Fibroblast of villous mesenchyme (primary cell): ENCODE results near the gene RFLNA. TPM values are rescaled to one million over a fixed set of nuclear protein-coding genes. Genes with fewer than 3 reads are reported as not detected.
A peak's percentile ranks its signal among the peaks of the same experiment; 100 is the strongest.

ENCODE experiments used
- DNase-seq: peaks from one replicate; pipeline ENCODE4 v3.0.0-alpha.2; 2010; ENCODE audit warnings: low read depth
- H3K4me3 ChIP-seq: 2 replicates; pipeline ENCODE4 v1.5.1; 2011; ENCODE audit warnings: low read depth, mild to moderate bottlenecking, low read length
- CTCF ChIP-seq: IDR thresholded peaks from 2 replicates; pipeline ENCODE4 v1.5.1; 2012; ENCODE audit warnings: low read depth, mild to moderate bottlenecking, low read length; ENCODE audit not compliant: insufficient read depth
- total RNA-seq: library from RNA; depleted of rRNA; stranded (reverse); fragments of >200 nt; gene quantifications from 2 replicates; pipeline ENCODE4 v1.2.3, GENCODE V29; 2012

The RFLNA gene
- total RNA-seq, 1 donor = 5.6 TPM

- TF ChIP-seq CTCF = no peak
- H3K4me3 ChIP-seq = no peak overlapping the region
- DNase-seq = peak; percentile 62
These were observed 5.0 kb upstream of the RFLNA start for GRCh38 chr12:124289634-124290600.

GRCh38 chr12:124292385-124292784 is 2.5 kb upstream of the RFLNA start:
- H3K4me3 ChIP-seq = no peak overlapping the region
- TF ChIP-seq CTCF = no peak
- no peak for DNase-seq

- TF ChIP-seq CTCF = no peak
- H3K4me3 ChIP-seq = no peak overlapping the region
- DNase-seq = no peak
These were observed 1.4 kb upstream of the RFLNA start for GRCh38 chr12:124293286-124294003.

- peak overlapping the region; percentile 27 for H3K4me3 ChIP-seq
- no peak for DNase-seq
- TF ChIP-seq CTCF = no peak
These were observed 652 bp downstream of the RFLNA start for GRCh38 chr12:124295431-124296058.

- no peak overlapping the region for H3K4me3 ChIP-seq
- no peak for DNase-seq
- TF ChIP-seq CTCF = no peak
These were observed 1.5 kb downstream of the RFLNA start for GRCh38 chr12:124296295-124296915.

GRCh38 chr12:124296916-124297351 is 2.0 kb downstream of the RFLNA start:
- DNase-seq = no peak
- no peak overlapping the region for H3K4me3 ChIP-seq
- TF ChIP-seq CTCF = no peak
